Frontal cortex (tissue), 4 donors: Measurements from ENCODE around the gene PPIL6. TPM values are rescaled to one million over a fixed set of nuclear protein-coding genes. Genes with fewer than 3 reads are reported as not detected.

Experiments used
- DNase-seq, 2 donors: peaks; one replicate each; pipeline ENCODE4 v3.0.0; 2012; ENCODE audit warnings: low spot score in 2 of 2
- FAIRE-seq: peaks from 2 replicates; lab custom pipeline; 2012; peaks lifted over from hg19 to GRCh38; lab: Jason Lieb, UNC
- total RNA-seq: library from RNA; depleted of rRNA; stranded (reverse); fragments of >200 nt; gene quantifications from one replicate; pipeline ENCODE4 v1.2.3, GENCODE V29; 2014
- donor health status: control.
- donor health status: control.
- donor health status: control.

The PPIL6 gene
- total RNA-seq, 1 donor from 2014 or later, result 37.9 TPM

GRCh38 chr6:109451376-109451775 is 10.9 kb upstream of the PPIL6 start:
- DNase-seq (no peak), FAIRE-seq (no peak)

DNA sequence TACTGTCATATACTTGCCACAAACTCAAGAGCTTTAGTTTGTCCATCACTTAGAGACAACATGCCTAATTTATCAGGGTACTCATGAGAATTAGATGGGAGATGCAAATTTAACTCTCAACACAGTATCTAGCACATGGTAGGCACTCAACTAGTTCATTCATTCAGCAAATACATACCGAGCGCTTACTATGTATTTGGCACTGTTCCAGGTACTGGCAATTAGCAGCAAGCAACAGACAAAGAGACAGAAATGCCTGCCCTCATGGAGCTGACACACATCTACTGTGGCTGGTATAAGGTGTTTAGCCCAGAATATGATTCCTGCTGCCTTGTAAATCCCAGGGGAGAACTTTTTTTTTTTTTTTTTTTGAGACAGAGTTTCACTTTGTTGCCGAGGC is 10.4 kb upstream of the PPIL6 start:
- DNase-seq, result no peak
- no peak for FAIRE-seq

DNA sequence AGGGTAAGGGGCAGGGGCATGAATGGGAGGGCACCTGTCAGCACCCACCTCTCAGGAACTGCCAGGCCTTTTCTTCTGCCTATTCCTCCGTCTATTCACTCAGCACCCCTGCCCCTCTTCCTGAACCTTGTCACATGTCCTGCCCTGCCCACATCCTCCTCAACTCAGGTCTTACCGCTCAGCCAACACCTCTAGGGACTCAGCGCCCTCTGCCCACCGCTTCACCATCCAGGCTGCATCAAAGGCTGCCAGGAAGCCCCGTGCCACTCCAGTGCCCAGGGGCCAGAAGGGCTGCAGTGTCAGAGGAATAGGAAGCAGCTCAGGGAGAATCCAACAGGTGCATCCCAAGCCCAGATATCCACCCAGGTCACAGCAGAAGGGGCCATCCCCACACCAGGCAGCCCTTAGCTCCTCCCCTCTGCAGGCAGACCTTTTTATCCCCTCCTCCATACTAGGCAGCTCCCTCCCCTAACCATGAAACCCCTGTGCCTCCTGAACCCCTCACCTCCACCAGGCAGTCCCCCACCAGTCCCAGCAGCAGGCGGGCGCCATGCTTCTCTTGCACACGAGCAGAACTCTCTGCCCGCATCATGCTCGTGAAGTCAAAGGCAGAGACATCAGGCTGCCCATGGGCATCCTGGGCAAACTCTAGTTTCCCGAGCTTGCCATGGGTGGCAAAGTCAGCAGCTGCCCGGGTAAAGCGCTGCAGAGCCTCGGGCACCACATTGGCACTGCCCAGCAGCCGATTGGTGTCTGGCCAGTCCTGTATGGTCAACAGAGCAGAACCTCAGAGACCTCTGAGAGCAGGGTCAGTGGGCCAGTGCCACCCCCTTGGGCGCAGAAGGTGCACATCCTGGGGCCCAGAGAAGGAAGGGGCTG is 9.6 kb upstream of the PPIL6 start:
- no peak for FAIRE-seq

DNA sequence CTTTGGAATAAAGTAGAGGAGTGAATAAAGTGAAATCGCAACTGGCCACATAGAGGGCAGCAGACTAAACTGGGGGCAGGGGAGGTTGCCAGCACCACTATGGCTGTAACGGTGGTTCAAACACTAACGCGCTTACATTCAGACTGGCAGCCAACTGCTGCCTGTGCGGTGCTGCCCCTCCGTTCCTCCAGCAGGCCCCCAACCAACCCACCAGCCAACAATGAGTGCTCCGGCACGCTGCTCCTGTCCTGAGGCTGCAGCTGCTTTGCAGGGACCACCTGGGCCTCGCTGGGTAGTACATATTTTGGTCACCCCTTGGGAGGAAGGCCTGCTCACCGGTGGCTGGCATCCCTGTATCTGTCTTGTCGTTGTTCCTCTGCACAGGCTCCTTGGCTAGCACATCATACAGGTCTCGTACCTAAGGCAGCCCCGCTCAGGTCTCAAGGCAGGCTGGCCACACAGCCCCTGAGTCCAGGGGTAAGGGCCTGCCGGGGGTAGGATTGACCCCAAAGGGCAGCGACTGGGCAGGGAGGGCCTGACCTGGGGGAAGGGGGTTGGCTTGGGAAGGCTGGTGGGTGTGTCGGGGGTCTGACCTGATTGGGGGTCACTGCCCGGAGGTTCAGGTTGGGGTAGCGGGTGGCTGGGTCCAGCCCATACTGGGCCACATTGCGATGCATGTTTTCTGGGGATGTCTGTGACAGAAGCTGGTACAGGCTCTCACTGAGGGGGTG is 8.8 kb upstream of the PPIL6 start:
- FAIRE-seq, result no peak
- DNase-seq, result no peak

More for the DNA sequence above, 9.6 kb upstream of the PPIL6 start:
- no peak for DNase-seq

GRCh38 chr6:109448615-109449014 is 8.2 kb upstream of the PPIL6 start:
- FAIRE-seq (no peak), DNase-seq (no peak)

DNA sequence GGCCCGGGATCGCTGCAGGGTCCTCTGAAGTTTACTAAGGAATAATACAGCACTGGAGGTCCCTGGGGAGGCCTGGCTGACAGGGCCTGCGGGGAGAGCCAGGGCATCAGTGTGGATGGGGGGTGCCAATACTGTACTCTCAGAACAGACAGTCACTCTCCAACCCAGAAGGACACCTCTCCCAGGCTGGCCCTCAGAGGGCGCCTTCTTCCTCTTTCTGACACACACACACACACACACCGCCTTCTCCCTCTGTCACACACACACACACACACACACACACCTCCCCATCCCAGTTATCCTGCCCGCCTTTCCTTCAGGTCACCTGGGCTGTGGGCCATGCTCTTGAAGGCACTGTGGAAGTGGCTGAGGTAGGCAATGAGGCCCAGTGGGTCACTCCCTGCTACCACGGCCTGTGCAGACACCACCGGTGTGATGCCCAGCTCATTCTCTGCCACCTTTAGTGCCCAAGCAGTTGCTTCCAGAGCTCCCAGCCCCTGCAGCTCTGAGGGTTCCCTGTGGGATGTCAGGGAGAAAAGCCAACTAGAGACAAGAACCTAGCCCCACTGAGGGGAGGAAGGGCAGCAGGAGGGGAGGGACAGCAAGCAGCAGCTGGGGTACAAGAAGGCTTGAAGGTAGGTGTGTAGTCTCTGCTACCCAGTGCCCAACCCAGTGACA is 7.6 kb upstream of the PPIL6 start:
- DNase-seq (no peak), FAIRE-seq (no peak)

- FAIRE-seq (no peak), DNase-seq (no peak)
Observed at GRCh38 chr6:109447087-109447486, 6.7 kb upstream of the PPIL6 start.

GRCh38 chr6:109446541-109446940 is 6.1 kb upstream of the PPIL6 start:
- FAIRE-seq, result no peak
- no peak for DNase-seq

- DNase-seq, result no peak
- no peak for FAIRE-seq
Observed at GRCh38 chr6:109446072-109446471, 5.6 kb upstream of the PPIL6 start.

DNA sequence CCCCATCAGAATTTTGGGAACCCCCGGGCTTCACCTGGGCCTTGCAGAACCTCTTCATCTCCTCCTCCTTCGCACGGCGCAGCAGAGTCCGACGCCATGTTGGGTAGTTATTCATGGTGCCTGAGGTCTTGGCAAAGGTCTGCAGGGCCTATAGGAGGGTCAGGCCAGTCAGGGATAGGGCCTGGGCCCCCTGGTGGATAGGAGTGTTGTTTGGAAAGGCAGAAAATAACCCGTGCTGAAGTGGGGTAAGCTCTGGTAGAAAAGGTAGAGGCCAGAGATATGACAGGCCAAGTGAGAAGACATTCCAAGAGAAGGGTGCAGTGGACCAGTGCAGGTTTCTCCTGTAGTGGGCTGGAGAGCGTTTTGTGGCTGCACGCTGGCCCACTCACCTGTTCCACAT is 5.0 kb upstream of the PPIL6 start:
- FAIRE-seq, result no peak

DNA sequence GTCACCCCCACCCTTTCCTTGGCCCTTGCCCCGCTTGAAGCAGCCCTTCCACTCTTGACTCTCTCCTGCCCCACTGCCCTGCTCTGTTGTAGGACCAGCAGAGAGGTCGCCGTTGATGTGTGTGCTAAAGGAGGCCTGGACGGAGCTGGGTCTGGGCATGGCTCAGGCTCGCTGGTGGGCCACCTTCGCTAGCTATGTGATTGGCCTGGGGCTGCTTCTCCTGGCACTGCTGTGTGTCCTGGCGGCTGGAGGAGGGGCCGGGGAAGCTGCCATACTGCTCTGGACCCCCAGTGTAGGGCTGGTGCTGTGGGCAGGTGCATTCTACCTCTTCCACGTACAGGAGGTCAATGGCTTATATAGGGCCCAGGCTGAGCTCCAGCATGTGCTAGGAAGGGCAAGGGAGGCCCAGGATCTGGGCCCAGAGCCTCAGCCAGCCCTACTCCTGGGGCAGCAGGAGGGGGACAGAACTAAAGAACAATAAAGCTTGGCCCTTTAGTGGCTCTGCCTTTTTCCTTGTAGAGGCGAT is 3.1 kb upstream of the PPIL6 start:
- DNase-seq (no peak), FAIRE-seq (no peak)

More for the DNA sequence above, 5.0 kb upstream of the PPIL6 start:
- DNase-seq, result no peak

- FAIRE-seq, result no peak
- DNase-seq, result no peak
Observed at GRCh38 chr6:109442393-109442924, 2.0 kb upstream of the PPIL6 start.

DNA sequence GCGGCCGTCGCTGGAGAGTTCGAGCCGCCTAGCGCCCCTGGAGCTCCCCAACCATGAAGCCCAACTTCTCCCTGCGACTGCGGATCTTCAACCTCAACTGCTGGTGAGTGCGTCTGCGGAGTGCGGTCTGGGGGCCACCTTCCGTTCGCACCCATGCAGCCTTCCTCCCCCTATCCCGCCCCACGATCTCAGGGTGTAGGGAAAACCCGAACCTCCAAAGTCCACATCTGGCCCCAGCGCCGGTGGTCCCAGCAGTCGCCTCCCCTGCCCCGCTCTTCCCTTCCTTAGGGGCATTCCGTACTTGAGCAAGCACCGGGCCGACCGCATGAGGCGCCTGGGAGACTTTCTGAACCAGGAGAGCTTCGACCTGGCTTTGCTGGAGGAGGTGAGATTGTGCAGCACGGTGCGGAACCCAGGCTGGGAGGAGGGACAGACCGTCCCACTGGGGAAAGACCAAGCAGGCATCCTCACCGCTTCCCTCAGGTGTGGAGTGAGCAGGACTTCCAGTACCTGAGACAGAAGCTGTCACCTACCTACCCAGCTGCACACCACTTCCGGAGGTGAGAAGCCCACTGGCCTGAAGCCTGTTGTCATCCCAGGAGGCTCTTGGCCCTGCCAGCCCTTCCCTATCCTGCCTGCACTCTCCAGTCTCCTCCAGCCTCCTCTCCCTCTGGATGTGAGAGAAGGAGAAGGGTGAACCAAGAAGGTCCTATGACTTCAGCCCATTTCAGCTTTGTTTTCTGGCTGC is 815 bp upstream of the PPIL6 start:
- no peak for FAIRE-seq

GRCh38 chr6:109436041-109436440 is 4.4 kb downstream of the PPIL6 start:
- DNase-seq (no peak), FAIRE-seq (no peak)

More for the DNA sequence above, 815 bp upstream of the PPIL6 start:
- no peak for DNase-seq

DNA sequence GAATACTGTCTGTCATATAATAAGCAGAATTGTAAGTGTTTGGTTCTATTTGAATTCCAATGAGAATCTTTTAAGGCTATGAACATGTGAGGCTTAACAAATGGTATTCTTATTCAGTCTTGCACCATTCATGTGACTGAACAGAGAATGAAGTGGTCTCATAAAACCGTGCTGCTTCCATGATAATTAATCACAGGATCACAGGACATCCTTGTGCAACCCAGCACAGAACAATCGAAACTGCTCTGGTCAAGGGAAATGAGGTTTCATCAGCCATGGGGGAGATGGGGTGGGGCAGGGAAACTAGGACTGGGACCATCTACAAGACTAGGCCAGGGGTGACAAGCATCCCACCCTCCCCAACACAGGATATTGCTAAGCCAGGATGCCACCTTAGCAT is 6.0 kb downstream of the PPIL6 start:
- DNase-seq, result no peak
- FAIRE-seq, result no peak

DNA sequence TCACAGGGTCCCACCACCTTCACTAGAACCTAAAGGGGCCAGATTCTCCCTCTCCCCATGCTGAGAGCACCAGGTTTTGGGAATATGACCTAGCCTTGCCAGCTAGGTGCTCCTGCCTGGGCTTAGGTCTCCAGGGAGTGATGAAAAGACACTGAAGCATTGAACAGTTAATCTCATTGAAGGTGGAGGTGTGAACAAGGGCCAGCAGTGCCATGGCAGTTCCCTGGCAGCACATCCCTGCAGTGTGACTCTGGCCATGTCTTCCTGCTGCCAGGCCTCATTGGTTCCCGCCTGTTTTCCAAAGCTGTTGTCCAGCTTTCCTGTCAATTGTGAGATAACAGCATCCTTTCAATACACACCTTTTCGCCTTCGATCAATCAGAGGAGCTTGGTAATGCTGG is 10.9 kb downstream of the PPIL6 start:
- no peak for DNase-seq
- FAIRE-seq, result no peak

DNA sequence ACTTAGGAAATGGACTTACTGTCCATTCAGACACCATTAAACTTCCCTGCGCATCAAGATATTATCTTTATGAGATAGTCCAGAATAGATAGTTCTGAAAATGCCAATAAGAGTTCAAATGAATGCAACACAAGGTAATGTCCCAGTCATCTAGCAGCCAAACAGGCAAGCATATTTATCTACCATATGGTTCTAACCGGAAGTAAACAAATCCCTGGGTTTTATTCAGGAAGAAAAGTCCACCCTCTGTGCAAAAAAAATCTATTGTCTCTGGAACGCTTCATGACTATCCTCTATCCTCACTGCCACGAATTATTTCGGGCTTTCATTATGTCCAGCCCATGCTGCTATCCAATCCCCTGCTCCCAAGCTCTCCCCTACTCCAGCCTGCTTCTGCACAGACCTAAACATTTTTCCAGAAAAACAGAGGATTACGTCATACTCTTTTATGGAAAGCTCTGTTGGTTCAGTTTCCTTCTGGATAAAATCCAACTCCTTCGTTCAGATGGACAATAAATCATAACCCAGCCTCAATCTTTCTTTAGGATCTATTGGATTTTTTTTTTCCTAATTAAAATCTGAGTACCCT is 11.4 kb downstream of the PPIL6 start:
- FAIRE-seq, result no peak
- DNase-seq, result no peak

DNA sequence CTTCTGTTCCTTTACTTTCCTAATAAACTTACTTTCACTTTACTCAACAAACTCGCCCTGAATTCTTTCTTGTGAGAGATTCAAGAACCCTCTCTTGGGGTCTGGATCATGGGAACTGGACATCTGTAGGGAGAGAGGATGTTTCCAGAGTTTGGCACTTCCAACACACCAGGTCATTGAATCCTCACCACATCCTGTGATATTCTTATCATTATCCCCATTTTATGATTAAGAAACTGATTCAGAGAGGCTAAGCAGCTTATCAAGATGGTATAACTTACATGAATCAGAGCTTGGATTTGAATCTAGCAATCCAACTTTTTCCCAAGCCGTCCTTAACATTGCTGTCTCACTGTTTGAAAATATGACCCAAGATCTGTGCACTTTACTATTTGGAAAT is 15.5 kb downstream of the PPIL6 start:
- DNase-seq (no peak), FAIRE-seq (no peak)

- DNase-seq (no peak), FAIRE-seq (no peak)
Observed at GRCh38 chr6:109421184-109421583, 19.2 kb downstream of the PPIL6 start.
